Liver (tissue), 9 donors: Measurements from ENCODE around the gene TTC38. TPM values are rescaled to one million over a fixed set of nuclear protein-coding genes. Genes with fewer than 3 reads are reported as not detected.

Experiments
- DNase-seq: peaks from one replicate; pipeline ENCODE4 v3.0.0-alpha.2; 2017; ENCODE audit warnings: low spot score
- H3K27ac ChIP-seq, 2 donors: one replicate each; pipeline ENCODE4 v1.7.0; 2013; ENCODE audit warnings: inconsistent platforms in 2 of 2, low read length in 2 of 2, control low read depth in 1 of 2, low read depth in 1 of 2, mild to moderate bottlenecking in 1 of 2
- H3K27me3 ChIP-seq, 4 donors: one replicate each; pipeline versions ENCODE4 v1.6.1 to v1.7.0; 2013; ENCODE audit warnings: low read length in 3 of 4, inconsistent platforms in 1 of 4, mild to moderate bottlenecking in 1 of 4, moderate library complexity in 1 of 4; ENCODE audit not compliant: control insufficient read depth in 4 of 4, insufficient read depth in 4 of 4
- H3K36me3 ChIP-seq, 4 donors: one replicate each; pipeline versions ENCODE4 v1.6.1 to v1.7.0; 2013; ENCODE audit warnings: low read length in 3 of 4, mild to moderate bottlenecking in 3 of 4, low read depth in 1 of 4, moderate library complexity in 1 of 4; ENCODE audit not compliant: control insufficient read depth in 4 of 4, insufficient read depth in 3 of 4
- H3K4me1 ChIP-seq, 4 donors: one replicate each; pipeline versions ENCODE4 v1.6.1 to v1.7.0; 2013; ENCODE audit warnings: low read length in 3 of 4, mild to moderate bottlenecking in 3 of 4, moderate library complexity in 1 of 4; ENCODE audit not compliant: control insufficient read depth in 4 of 4, insufficient read depth in 4 of 4
- H3K4me3 ChIP-seq, 3 donors: one replicate each; pipeline versions ENCODE4 v1.6.1 to v1.7.0; 2013; ENCODE audit warnings: low read length in 3 of 3, control low read depth in 1 of 3, low read depth in 1 of 3, mild to moderate bottlenecking in 1 of 3
- H3K9ac ChIP-seq, 2 donors: one replicate each; pipeline ENCODE4 v1.7.0; 2013; ENCODE audit warnings: low read length in 2 of 2, mild to moderate bottlenecking in 2 of 2, moderate library complexity in 2 of 2, control low read depth in 1 of 2, low read depth in 1 of 2
- H3K9me3 ChIP-seq, 4 donors: one replicate each; pipeline versions ENCODE4 v1.6.1 to v1.7.0; 2013; ENCODE audit warnings: low read length in 3 of 4; ENCODE audit not compliant: control insufficient read depth in 4 of 4
- ATF3 ChIP-seq: IDR thresholded peaks from 2 replicates; pipeline ENCODE4 v1.6.1; 2016; ENCODE audit warnings: antibody characterized with exemption
- CTCF ChIP-seq: fragments of 150-350 bp; IDR thresholded peaks from 2 replicates; pipeline ENCODE4 v1.5.1; 2017; ENCODE audit warnings: improper control_type of control experiment, low read depth, low read length; ENCODE audit not compliant: missing input control
- EGR1 ChIP-seq, 2 donors: IDR thresholded peaks; 2 replicates each; pipeline ENCODE4 v1.6.1; 2016 to 2018; ENCODE audit warnings: antibody characterized with exemption in 2 of 2, low read depth in 2 of 2
- FOXA1 ChIP-seq: IDR thresholded peaks from 2 replicates; pipeline ENCODE4 v1.6.1; 2016; ENCODE audit warnings: antibody characterized with exemption
- FOXA2 ChIP-seq: IDR thresholded peaks from 2 replicates; pipeline ENCODE4 v1.6.1; 2016; ENCODE audit warnings: antibody characterized with exemption
- GABPA ChIP-seq, 2 donors: IDR thresholded peaks in 1 of 2; conservative IDR thresholded peaks in 1 of 2; 2 replicates each; pipeline ENCODE4 v1.6.1; 2016; ENCODE audit warnings: antibody characterized with exemption in 2 of 2, mild to moderate bottlenecking in 1 of 2, moderate library complexity in 1 of 2
- HNF4A ChIP-seq, 2 donors: conservative IDR thresholded peaks; 2 replicates each; pipeline ENCODE4 v1.6.1; 2016; ENCODE audit warnings: antibody characterized with exemption in 2 of 2, mild to moderate bottlenecking in 2 of 2
- HNF4G ChIP-seq: IDR thresholded peaks from 2 replicates; pipeline ENCODE4 v1.6.1; 2016; ENCODE audit warnings: antibody characterized with exemption
- JUND ChIP-seq, 2 donors: IDR thresholded peaks; 2 replicates each; pipeline ENCODE4 v1.6.1; 2016; ENCODE audit warnings: antibody characterized with exemption in 2 of 2
- MAX ChIP-seq: IDR thresholded peaks from 2 replicates; pipeline ENCODE4 v1.6.1; 2016; ENCODE audit warnings: antibody characterized with exemption
- NR2F2 ChIP-seq: IDR thresholded peaks from 2 replicates; pipeline ENCODE4 v1.6.1; 2016; ENCODE audit warnings: antibody characterized with exemption
- RAD21 ChIP-seq, 2 donors: IDR thresholded peaks; 2 replicates each; pipeline ENCODE4 v1.6.1; 2016; ENCODE audit warnings: antibody characterized with exemption in 2 of 2, mild to moderate bottlenecking in 2 of 2
- REST ChIP-seq: IDR thresholded peaks from 2 replicates; pipeline ENCODE4 v1.6.1; 2016; ENCODE audit warnings: antibody characterized with exemption, mild to moderate bottlenecking
- RXRA ChIP-seq, 2 donors: IDR thresholded peaks; 2 replicates each; pipeline ENCODE4 v1.6.1; 2017 to 2018; ENCODE audit warnings: antibody characterized with exemption in 2 of 2, mild to moderate bottlenecking in 1 of 2
- SP1 ChIP-seq: IDR thresholded peaks from 2 replicates; pipeline ENCODE4 v1.6.1; 2018; ENCODE audit warnings: antibody characterized with exemption, mild to moderate bottlenecking
- TAF1 ChIP-seq: conservative IDR thresholded peaks from 2 replicates; pipeline ENCODE4 v1.6.1; 2016; ENCODE audit warnings: antibody characterized with exemption, mild to moderate bottlenecking
- YY1 ChIP-seq: IDR thresholded peaks from 2 replicates; pipeline ENCODE4 v1.6.1; 2016; ENCODE audit warnings: antibody characterized with exemption, mild to moderate bottlenecking
- ZBTB33 ChIP-seq: IDR thresholded peaks from 2 replicates; pipeline ENCODE4 v1.6.1; 2016; ENCODE audit warnings: antibody characterized with exemption
- WGBS: extraction: QIAGEN DNeasy Blood & Tissue Kit; methylation state at CpG from one replicate; pipeline ENCODE4 v1.1.7; 2013; 5-methylcytosine and 5-hydroxymethylcytosine counted together
- polyA plus RNA-seq, 2 donors: library from polyadenylated mRNA; stranded (reverse) in 1 of 2; unstranded in 1 of 2; fragments of 200-250 nt in 1 of 2; fragments of >200 nt in 1 of 2; fragmentation: Nextera tagmentation in 1 of 2; extraction: Ambion mirVana in 1 of 2; gene quantifications; one replicate each; pipeline versions ENCODE4 v1.2.1 to v1.2.3, GENCODE V29; 2013 to 2015
- total RNA-seq, 2 donors: library from RNA; depleted of rRNA; stranded (reverse); fragments of >200 nt; gene quantifications; one replicate each; pipeline ENCODE4 v1.2.3, GENCODE V29; 2014
- donor health status: healthy.
- donor health status: healthy.
- donor health status: healthy.
- donor health status: healthy.
- donor health status: healthy.

The TTC38 gene
- total and polyA plus RNA-seq, 4 donors, result 63.9 to 389 (median 128) TPM

- Histone ChIP-seq H3K27ac (peak overlapping the region; percentile 40 to 61), H3K9me3 (no peaks in the 10 kb centered on the region), H3K9ac (no peak overlapping the region), H3K36me3 (peaks cover 19 to 40% (median 35%) of the 10 kb centered on the region in 4 donors), H3K4me1 (peaks cover 0 to 7% (median 3%) of the 10 kb centered on the region in 4 donors), H3K4me3 (no peak overlapping the region), H3K27me3 (no peaks in the 10 kb centered on the region)
- DNase-seq, result no peak
- WGBS, result 63% methylated on average over 23 of the region's 23 CpGs
- TF ChIP-seq FOXA2 (no peak), MAX (no peak), ATF3 (no peak), JUND (IDR thresholded peaks at IDR 0.05) (peak in 1 of 2 donors; percentile 43), TAF1 (no peak), RXRA (IDR thresholded peaks at IDR 0.05) (peak in 1 of 2 donors; percentile 74), HNF4A (conservative IDR thresholded peaks at IDR 0.05) (peak in 1 of 2 donors; percentile 48)
Observed at GRCh38 chr22:46224044-46224897, 43.5 kb upstream of the TTC38 start.

- H3K27me3 ChIP-seq, result no peaks in the 10 kb centered on the region
- WGBS, result 86% methylated on average over 10 of the region's 10 CpGs
- no peak overlapping the region for H3K27ac ChIP-seq
Observed at GRCh38 chr22:46224898-46225290, 42.9 kb upstream of the TTC38 start.

More at GRCh38 chr22:46224898-46225290, 42.9 kb upstream of the TTC38 start:
- H3K9ac ChIP-seq, result no peak overlapping the region
- peaks cover 0 to 5% (median under 1%) of the 10 kb centered on the region in 4 donors for H3K4me1 ChIP-seq
- peaks cover 16 to 34% (median 30%) of the 10 kb centered on the region in 4 donors for H3K36me3 ChIP-seq
- no peak for DNase-seq
- H3K9me3 ChIP-seq, result no peaks in the 10 kb centered on the region
- TF ChIP-seq YY1 (no peak), CTCF (no peak), TAF1 (no peak), SP1 (no peak), RXRA (IDR thresholded peaks at IDR 0.05) (no peak), FOXA2 (no peak), RAD21 (IDR thresholded peaks at IDR 0.05) (no peak), HNF4G (no peak), FOXA1 (no peak), REST (no peak), MAX (no peak), NR2F2 (no peak), GABPA (IDR thresholded peaks at IDR 0.05 in 1 of 2, conservative IDR thresholded peaks at IDR 0.05 in 1 of 2) (no peak), EGR1 (IDR thresholded peaks at IDR 0.05; ENCODE audit: low read depth in 2 of 2) (no peak), JUND (IDR thresholded peaks at IDR 0.05) (no peak), ZBTB33 (no peak), HNF4A (conservative IDR thresholded peaks at IDR 0.05) (no peak), ATF3 (no peak)
- no peak overlapping the region for H3K4me3 ChIP-seq
